Fibroblast of gingiva (primary cell): ENCODE results near the gene JADE3.

Experiments
- DNase-seq: peaks from one replicate; pipeline ENCODE4 v3.0.0-alpha.2; 2011; ENCODE audit warnings: low read depth

JADE3 gene

DNA sequence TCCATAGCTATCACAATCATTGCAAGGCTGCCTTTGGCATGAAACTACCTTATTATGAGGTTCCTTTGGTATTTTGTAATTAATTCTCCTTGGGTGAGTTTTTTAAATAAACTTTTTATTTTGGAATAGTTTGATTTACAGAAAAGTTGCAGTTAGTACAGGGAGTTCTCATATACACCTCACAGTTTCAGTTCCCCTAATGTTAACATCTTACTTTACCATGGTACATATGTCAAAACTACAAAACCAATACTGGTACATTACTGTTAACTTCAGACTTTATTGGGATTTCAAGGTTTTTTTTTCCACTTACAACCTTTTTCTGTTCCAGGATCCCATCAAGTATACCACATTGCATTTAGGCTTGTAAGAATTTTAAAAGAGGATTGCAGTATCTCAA, 114.0 kb downstream of the JADE3 start:
- no peak for DNase-seq

DNA sequence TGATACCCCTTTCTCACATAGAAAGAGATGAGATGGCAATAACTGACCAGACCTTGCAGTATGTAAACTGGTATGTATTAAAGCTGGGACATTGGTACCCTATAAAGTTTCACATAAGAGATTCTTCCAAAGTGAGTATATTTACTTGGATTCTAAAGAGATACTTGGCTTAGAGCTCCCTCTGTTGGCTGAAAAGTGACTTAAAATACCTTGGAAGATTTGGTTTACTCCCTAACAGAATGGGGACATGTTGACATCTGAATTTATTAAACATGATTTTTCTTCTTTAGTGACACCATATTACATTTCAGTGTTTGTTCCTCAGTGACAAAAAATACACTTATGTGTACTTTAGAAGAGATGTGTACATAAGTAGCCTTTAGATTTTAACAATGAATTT, 118.1 kb downstream of the JADE3 start:
- DNase-seq, result peak; percentile 45

DNA sequence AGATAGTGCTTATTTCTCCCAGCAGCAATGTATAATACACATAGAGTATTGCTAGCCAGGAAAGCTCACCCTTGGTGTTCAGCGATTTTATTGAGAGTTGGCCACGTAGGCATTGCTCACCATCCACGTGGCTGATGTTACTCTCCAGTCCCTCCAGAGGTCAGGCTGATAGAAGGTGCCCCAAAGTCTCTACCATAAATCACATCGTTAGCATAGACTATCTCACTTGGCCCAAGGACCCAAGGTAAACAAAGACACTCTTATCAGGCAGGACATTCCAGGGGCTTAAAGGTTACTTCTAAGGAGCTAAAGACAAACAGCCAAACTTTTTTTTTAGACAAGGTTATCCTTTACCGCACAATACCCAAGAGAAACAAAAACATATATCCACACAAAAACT, 135.8 kb downstream of the JADE3 start:
- no peak for DNase-seq

DNA sequence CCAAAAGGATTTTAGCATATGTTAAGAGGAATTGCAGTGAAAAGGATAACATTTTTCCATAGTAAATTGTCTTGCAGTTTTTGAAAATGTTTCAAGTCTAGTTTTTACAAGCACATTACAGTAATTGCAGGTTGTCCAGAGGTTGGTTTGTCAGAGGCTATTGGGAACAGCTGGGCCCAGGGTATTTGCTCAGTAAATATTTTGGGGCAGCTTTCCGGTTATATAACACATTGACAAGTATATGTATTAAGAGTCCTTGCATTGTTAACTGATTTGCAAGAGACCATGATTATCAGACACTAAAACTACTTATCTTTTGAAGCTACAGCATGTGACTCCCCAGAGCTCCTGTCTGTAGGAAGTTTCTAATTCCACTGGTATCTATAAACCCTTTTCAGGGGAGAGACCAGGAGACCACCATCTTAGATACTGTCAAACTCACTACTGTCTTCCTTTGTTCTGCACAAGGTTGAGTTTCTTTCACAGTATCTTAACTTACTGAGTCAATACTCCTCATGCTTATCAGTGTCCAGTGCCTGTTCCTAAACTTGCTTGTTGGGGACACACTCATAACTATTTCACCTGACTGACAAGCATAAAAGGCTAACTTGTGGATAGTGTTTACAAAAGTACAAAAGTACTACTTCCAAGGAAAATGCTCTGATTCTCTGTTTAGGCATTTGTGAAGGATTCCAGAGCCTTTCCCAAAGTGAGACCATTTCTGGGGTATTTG, 147.1 kb downstream of the JADE3 start:
- no peak for DNase-seq

DNA sequence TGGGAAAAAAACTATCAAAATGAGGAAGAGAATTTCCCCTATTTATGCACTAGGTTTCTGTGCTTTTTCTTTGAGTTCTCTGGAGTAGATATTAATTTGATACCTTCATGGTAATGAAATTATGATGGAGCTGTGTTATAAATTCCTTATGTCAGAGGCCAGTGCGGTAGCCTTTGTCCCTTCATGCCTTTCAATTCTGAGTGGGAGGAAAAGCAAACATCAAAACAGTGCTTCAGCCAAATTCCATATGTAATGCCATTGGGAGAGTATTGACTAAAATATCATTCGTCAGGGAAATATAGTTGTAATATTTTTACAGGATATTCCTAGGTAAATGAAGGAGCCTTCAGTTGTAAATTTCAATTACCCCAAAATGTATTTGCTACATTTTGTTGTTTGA, 148.5 kb downstream of the JADE3 start:
- DNase-seq, result no peak

DNA sequence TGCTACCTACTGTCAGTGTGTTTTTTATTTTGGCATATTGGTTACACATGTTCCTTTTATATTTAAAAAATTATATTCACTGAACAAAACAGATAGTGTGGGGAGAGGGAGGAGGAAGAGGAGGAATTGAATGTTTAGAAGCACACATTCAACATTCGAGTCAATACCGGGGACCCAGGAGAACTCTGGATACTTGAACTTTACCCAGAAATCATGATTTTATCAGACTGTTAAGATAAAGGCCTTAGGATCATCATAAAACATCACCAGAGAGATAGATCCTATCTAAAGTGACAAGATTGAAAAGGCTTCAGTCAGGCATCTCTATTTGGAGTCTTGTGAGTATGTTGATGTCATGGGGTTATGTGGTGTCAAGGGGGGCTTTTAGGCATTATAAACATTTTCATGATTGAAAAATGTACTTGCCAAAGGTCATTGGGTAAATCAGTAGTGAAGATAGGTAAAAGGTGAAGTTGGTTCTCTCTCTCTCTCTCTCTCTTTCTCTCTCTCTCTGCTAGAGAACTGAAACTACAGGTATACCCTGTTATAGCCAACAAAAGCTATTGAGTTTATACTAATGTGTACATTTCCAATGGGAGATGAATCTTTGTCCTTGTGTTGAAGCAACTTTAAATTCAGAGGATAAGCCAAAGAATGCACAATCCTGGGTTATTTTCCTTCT, 149.2 kb downstream of the JADE3 start:
- DNase-seq, result no peak

DNA sequence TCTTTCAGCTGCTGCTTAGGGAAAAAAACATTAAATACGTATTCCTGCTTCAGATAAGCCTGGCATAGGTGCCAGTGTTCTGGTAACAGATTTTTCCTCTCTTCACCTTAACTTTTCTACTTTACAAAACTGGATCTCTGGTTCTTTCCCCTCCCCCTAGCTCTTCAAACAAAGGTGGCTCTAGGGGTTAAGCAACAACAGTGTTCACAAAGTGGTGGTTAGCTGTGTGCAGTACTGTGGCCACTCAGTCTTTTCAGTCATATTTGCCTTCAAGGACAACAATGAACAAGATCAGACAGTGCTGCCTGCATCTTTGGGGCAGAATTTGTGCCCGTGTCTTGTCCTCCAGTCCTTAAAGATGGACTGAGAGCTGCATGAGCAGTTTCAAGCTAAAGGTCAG, 151.0 kb downstream of the JADE3 start:
- DNase-seq, result no peak

DNA sequence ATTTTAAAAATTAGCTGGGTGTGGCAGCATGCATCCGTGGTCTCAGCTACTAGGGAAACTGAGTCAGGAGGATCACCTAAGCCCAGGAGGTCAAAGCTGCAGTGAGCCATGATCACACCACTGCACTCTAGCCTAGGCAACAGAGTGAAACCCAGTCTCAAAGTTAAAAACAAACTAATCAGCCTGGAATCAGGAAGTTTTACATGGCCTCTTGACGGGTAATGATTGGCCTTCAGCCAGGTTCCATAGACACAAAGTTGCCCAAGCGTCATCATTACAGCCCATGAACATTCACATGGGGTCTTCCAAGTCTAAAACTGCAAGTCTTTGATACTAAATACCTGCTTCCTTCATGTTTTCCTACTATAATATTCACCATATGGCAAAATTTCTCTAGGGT, 156.0 kb downstream of the JADE3 start:
- DNase-seq, result no peak

DNA sequence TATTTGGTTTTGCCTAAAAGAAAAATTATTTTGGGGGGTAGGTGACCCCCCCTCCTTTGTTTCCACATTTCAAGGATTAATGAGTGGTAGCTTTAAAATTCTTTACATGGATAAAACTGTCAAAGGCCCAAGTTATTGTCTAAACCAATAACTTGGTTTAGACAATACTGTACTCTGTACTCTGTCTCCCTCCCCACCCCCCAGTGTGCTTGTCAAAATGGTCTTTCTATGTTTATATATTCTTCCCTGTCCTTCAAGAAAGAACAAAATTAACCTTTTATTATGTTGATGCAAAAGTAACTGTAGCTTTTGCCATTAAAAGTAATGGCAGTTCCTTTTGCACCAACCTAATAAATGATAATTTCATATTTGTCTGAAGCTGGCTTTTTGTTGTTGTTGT, 156.5 kb downstream of the JADE3 start:
- DNase-seq, result no peak

DNA sequence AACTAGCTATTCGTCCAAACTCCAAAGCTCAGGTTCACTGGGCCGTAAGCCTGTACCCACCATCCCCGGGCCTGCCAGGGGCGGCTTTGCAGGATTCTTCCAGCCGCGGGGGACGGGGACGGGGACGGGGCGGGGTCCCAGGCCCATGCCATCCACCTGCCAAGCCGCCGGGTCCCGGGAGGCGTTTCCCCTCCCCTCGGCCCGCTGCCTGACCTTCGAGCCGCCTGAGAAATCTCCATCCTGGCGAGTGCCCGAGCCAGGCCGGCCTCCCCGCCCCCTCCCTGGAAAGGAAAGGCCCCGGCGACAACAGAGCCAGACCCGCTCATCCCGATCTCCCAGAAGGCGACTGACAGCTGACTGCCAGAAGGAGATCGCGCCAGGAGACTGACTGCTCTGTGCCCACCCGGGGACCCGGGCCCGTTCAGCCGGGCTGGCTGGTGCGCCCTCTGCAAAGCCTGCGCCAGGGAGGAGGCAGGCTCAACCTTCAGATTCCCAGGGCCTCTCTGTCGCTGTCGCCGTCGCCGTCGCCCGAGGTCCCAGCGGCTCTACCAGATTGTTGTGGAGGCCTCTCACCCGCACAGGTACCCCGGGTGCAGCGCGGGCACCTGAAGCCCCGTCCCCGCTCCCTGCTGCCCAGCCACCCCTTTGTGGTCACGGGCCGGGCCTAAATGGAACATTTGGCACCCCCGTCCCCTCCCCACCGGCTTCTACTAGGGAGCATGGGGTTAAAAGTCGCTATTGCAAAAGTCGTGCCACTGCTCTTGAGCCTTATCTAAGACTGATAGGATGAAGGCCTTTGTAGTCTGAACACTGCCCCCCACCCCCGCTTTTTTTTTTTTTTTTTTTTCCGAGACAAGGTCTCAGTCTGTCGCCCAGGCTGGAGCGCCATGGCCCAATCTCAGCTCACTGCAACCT, 166.2 kb downstream of the JADE3 start, which contains the start of gene RGN:
Gene RGN, plus strand, starts transcription at position 315 of the 915 bp plus-strand sequence. CDS start 2,702 bp downstream, outside the sequence.
- peak; percentile 1 for DNase-seq

DNA sequence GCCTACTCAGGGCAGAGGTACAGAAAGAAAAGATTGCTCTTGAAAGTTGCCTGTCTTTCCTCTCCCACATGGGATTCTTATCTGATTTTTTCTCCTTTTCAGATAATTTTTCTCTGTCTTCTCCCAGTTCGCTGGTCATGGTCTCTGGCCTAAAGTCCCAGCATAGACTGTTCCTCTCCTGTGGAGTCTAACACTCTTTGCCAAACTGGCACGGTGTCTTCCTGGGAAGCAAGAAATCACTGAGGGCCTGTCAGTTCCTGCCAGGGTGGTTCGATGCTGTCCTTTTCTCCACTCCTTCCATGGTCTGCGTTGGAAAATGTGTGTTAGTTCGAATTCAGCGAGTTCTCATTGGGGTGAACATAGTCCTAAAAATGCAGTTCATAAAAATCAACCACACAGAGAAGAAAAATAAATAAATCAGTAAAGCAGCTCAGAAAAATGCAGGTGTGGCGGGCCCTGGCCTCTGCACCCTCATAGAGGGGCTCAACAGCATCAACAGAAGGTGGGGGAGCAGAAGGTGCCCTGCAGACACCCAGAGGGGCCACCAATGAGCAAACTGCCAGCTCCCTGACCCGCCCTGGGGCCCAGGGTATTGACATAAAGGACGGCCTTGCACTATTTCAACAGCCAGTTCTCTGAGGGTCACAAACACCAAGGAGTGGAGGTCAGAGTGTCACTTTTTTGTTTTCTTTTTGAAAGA, 168.1 kb downstream of the JADE3 start:
- no peak for DNase-seq

DNA sequence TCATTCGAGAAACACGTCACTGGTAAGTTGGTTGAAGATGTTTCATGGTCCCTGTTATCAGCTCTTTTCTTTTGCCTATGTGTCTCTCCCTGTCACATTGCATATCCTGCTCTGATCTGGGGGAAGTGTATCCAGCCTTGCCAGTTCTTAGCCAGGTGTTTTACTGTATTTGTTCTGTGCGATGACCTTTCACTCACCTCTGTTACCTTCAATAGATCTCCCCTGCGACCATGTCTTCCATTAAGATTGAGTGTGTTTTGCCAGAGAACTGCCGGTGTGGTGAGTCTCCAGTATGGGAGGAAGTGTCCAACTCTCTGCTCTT, 168.7 kb downstream of the JADE3 start:
- DNase-seq, result no peak

DNA sequence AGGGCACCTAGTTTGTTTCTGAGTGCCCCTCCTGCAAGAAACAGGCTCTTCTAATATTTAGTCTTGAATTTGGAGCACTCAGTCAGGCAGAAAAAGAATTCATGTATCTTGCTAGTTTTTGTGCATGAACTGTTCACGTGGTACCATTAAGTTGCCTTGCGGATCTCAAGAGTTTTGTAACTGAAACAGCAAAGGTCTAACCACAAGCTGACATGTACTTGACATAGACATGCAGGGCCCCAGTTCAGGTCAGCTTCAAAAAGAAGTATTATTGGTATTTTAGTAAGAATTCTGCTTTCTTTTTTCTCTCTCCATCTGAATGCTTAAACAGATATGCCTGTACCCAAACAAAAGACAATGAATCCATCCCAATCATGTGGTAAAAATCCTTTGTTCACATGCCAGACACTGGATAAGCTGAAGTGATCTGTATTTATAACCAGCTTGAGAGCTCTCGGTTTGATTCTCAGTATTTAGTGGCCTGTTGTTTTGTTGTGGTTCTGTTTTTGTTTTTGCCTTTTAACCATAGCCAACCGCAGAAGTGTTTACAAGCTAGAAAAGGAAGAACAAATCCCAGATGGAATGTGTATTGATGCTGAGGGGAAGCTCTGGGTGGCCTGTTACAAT, 179.0 kb downstream of the JADE3 start:
- peak; percentile 13 for DNase-seq

DNA sequence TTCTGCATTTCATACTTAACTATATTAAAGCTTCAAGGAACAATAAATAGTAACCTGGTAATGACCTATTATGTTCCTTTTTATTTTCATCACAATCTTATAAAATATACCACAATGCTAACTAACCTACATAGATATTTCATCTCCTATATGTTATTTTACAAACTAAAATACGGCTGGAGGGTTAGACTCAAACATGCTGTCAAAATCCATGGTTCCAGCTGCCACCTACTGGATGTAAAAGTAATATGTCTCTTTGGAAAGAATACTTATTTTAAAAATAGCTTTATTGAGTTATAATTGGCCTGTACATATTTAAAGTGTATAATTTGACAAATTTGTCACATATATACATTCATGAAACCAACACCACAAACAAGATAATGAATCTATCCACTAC, 181.0 kb downstream of the JADE3 start:
- peak; percentile 18 for DNase-seq

DNA sequence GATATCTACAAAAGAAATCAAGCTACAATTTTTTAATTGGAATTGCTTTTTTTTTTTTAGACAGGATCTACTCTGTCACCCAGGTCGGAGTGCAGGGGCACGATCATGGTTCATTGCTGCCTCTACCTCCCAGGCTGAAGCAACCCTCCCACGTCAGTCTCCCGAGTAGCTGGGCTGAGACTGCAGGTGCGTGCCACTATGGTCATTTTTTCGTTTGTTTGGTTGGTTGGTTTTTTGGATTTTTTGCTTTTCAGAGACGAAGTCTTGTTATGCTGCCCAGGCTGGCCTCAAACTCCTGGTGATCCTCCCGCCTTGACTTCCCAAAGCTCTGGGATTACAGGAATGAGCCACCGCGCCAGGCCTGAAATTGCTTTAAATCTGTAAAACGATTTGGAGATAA, 181.6 kb downstream of the JADE3 start:
- no peak for DNase-seq

DNA sequence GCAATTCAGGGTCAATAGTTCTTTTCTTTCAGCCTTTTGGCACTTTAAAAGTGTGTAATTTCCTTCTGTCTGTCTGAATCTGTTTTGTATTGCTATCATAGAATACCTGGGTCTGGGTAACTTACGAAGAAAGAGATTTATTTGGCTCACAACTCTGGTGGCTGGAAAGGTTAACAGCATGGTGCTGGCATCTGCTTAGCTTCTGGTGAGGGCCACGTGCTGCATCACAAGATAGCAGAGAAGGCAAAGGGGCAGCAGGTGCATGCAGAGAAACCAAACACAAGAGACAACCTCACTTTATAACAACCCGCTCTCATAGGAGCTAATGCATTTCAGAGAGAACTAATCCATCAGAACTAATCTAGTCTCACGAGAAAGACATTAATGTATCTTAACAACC, 184.8 kb downstream of the JADE3 start:
- no peak for DNase-seq

DNA sequence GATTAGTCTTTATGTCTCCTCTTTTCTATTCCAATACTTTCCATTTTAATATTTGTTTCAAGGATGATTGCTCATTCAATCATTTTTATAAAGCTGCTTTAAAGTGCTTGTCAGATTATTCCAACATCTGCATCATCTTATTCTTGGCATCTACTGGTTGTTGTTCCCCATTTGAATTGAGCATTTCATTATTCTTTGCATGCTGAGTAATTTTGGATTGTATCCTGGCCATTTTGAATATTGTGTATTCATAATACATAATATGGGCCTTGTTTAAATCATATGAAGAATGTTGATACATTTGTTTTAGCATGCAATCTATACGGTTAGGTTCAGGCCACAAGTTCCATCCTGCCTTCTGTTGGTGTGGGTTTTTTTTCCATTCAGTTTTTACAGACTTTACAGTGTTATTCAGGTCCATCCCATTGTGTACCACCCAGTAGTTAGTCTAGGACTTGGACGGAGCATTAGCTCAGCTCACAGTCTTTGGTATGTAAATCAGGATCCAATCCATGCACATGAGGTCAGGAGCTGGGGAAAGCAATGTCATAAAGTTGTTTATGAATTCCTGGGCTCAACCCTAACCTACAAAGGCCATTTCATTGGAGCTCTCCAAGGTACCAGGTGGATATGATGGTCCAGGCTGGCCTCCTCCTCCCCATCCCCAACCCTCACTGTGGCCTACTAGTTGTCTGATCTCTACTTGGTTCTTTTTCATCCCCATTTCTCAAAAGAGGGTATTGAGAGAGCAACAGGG, 186.3 kb downstream of the JADE3 start:
- no peak for DNase-seq

DNA sequence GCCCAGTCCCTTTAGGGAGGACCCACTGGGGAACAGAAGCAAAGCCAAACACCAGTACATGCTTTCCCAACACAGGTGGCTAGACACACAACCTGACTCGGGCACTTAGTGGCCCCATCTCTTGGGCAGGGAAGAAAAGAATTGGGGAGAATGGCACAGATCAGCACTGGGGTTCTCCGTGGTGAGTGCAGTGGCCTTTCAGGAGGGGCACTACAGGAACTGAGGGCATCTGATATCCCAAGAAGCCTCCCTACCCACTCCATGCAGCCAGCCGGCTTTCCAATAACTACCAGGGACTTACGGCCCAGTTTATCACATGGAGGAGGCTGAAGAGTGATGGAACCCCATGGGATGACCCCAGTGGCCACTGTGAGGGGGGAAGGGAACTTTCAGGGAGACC, 189.0 kb downstream of the JADE3 start:
- DNase-seq, result no peak
